Measurements from ENCODE around the gene ATP9B.

The ATP9B gene

DNA sequence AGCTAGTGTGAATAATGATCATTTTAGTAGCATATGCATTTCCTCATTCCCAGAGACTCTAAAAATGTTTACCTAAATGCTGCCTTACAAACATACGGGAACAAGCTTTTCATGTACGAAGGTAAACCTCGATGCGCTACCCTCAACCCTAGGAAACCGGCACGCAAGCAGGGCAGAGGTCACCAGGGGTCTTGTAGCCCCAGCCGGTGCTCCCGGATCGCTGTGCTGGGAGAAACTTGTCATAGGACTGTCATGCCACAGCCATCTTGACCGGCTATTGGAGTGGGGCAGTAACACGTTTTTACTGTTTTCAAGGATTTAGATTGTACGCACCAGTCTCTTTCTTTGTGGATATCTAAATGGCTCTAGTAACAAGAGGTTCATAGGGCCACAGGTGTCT, 291.7 kb downstream of the ATP9B start:
- Histone ChIP-seq H3K4me1 (ENCODE audit: low read length) (no peaks in the 10 kb centered on the region), H3K4me3 (ENCODE audit: low read length) (no peak overlapping the region), H3K9me2 (replicated peaks; ENCODE audit: insufficient read depth, low read length) (no peaks in the 10 kb centered on the region), H3K9ac (ENCODE audit: low read length) (no peak overlapping the region), H3K4me2 (ENCODE audit: low read depth, low read length) (no peak overlapping the region), H2AFZ (ENCODE audit: low read length) (no peak overlapping the region), H3K9me3 (replicated peaks; ENCODE audit: insufficient read depth, low read length) (no peaks in the 10 kb centered on the region), H4K20me1 (ENCODE audit: insufficient read depth, low read length) (no peaks in the 10 kb centered on the region), H3F3A (ENCODE audit: insufficient read depth, low read length) (no peaks in the 10 kb centered on the region), H3K27me3 (replicated peaks; ENCODE audit: insufficient read depth, low read length) (no peaks in the 10 kb centered on the region), H3K79me2 (ENCODE audit: low read length) (no peaks in the 10 kb centered on the region), H3K27ac (ENCODE audit: low read length) (no peak overlapping the region), H3K36me3 (replicated peaks; ENCODE audit: insufficient read depth, low read length) (no peaks in the 10 kb centered on the region; the same call in 1 of the 2 replicates)
- no peak for DNase-seq
- TF ChIP-seq EZH2phosphoT487 (IDR thresholded peaks at IDR 0.05; ENCODE audit: low read length) (no peak), EZH2 (optimal IDR thresholded peaks at IDR 0.05; ENCODE audit: low read depth, low read length) (no peak)
- TF ChIP-seq, protein P1, sequence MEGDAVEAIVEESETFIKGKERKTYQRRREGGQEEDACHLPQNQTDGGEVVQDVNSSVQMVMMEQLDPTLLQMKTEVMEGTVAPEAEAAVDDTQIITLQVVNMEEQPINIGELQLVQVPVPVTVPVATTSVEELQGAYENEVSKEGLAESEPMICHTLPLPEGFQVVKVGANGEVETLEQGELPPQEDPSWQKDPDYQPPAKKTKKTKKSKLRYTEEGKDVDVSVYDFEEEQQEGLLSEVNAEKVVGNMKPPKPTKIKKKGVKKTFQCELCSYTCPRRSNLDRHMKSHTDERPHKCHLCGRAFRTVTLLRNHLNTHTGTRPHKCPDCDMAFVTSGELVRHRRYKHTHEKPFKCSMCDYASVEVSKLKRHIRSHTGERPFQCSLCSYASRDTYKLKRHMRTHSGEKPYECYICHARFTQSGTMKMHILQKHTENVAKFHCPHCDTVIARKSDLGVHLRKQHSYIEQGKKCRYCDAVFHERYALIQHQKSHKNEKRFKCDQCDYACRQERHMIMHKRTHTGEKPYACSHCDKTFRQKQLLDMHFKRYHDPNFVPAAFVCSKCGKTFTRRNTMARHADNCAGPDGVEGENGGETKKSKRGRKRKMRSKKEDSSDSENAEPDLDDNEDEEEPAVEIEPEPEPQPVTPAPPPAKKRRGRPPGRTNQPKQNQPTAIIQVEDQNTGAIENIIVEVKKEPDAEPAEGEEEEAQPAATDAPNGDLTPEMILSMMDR (IDR thresholded peaks at IDR 0.05; ENCODE audit: low read length), result no peak

DNA sequence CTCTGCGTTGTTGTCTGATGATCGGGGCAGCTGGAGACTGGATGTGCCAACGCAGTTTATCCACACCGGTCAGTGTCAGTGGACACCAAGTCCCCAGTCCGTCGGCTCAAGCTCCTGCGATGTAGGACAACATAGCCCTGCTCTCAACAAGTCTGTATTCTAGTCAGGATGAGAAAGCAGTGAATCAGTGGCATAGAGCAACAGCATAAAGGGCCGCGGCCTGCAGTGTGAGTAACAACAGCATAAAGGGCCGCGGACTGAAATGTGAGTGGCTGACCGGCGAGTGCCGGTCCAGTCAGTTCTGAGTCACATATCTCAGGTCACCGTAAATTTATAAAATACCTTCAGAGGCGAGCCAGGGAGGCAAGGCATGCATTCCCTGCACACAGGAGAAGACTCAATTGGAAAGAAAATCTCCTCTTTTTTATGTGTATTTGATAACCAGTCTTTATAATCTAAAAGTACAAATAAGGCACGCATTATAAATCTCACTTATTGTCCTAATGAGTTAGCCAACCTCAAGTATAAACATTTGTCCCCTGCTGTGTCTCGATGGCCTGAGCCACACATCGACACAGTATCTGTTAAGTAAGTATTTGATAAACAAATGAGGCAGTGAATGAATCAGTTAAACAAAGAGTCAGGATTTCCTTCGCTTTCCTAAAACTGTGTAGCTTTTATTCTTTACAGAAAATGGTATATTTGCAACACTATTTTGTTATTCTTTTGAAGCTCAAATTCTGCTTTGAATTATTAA, 292.8 kb downstream of the ATP9B start:
- H3K79me2 ChIP-seq (ENCODE audit: low read length), result no peaks in the 10 kb centered on the region
- TF ChIP-seq EZH2 (optimal IDR thresholded peaks at IDR 0.05; ENCODE audit: low read depth, low read length), result no peak
- TF ChIP-seq EZH2phosphoT487 (IDR thresholded peaks at IDR 0.05; ENCODE audit: low read length), result no peak
- TF ChIP-seq, protein P1 (IDR thresholded peaks at IDR 0.05; ENCODE audit: low read length), result no peak
- H3K27me3 ChIP-seq (replicated peaks; ENCODE audit: insufficient read depth, low read length), result no peaks in the 10 kb centered on the region
- no peaks in the 10 kb centered on the region for H3K4me1 ChIP-seq (ENCODE audit: low read length)
- H3K9ac ChIP-seq (ENCODE audit: low read length), result no peak overlapping the region
- no peak overlapping the region for H2AFZ ChIP-seq (ENCODE audit: low read length)
- H3K9me2 ChIP-seq (replicated peaks; ENCODE audit: insufficient read depth, low read length), result no peaks in the 10 kb centered on the region
- H3K4me3 ChIP-seq (ENCODE audit: low read length), result no peak overlapping the region
- no peak overlapping the region for H3K27ac ChIP-seq (ENCODE audit: low read length)
- no peaks in the 10 kb centered on the region for H3F3A ChIP-seq (ENCODE audit: insufficient read depth, low read length)
- no peaks in the 10 kb centered on the region; the same call in 1 of the 2 replicates for H3K36me3 ChIP-seq (replicated peaks; ENCODE audit: insufficient read depth, low read length)
- no peak overlapping the region for H3K4me2 ChIP-seq (ENCODE audit: low read depth, low read length)
- H3K9me3 ChIP-seq (replicated peaks; ENCODE audit: insufficient read depth, low read length), result no peaks in the 10 kb centered on the region
- no peak for DNase-seq
- no peaks in the 10 kb centered on the region for H4K20me1 ChIP-seq (ENCODE audit: insufficient read depth, low read length)

DNA sequence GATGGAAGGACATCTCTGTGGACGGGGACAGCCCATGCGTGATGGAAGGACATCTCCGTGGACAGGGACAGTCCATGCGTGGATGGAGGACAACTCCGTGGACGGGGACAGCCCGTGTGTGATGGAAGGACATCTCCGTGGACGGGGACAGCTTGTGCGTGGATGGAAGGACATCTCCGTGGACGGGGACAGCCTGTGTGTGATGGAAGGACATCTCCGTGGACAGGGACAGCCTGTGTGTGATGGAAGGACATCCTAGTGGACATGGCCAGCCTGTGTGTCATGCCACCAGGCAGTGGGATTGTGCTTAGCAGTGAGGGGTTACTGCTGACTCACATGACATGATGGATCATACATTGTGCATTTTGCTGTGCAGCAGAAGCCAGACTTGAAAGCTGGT, 296.5 kb downstream of the ATP9B start:
- Histone ChIP-seq H3K9me2 (replicated peaks; ENCODE audit: insufficient read depth, low read length) (no peaks in the 10 kb centered on the region), H3K4me2 (ENCODE audit: low read depth, low read length) (no peak overlapping the region), H3K9me3 (replicated peaks; ENCODE audit: insufficient read depth, low read length) (no peaks in the 10 kb centered on the region), H2AFZ (ENCODE audit: low read length) (no peak overlapping the region), H3K27ac (ENCODE audit: low read length) (no peak overlapping the region), H3K4me3 (ENCODE audit: low read length) (no peak overlapping the region), H3K4me1 (ENCODE audit: low read length) (no peaks in the 10 kb centered on the region), H3K27me3 (replicated peaks; ENCODE audit: insufficient read depth, low read length) (no peaks in the 10 kb centered on the region), H3K9ac (ENCODE audit: low read length) (no peak overlapping the region), H4K20me1 (ENCODE audit: insufficient read depth, low read length) (no peaks in the 10 kb centered on the region), H3K79me2 (ENCODE audit: low read length) (no peaks in the 10 kb centered on the region), H3K36me3 (replicated peaks; ENCODE audit: insufficient read depth, low read length) (no peaks in the 10 kb centered on the region; the same call in 1 of the 2 replicates), H3F3A (ENCODE audit: insufficient read depth, low read length) (no peaks in the 10 kb centered on the region)
- DNase-seq, result no peak
- TF ChIP-seq EZH2 (optimal IDR thresholded peaks at IDR 0.05; ENCODE audit: low read depth, low read length) (no peak), EZH2phosphoT487 (IDR thresholded peaks at IDR 0.05; ENCODE audit: low read length) (no peak)
- TF ChIP-seq, protein P1 (IDR thresholded peaks at IDR 0.05; ENCODE audit: low read length), result no peak

Measured in MM.1S (cell line).